HepG2 (cell line): Measurements from ENCODE around the gene RIPK1. TPM values are rescaled to one million over a fixed set of nuclear protein-coding genes. Genes with fewer than 3 reads are reported as not detected.

Experiments used
- AGO2 ChIP-seq: fragments of 200-400 bp; formaldehyde crosslinking; optimal IDR thresholded peaks from 2 replicates; pipeline ENCODE3; 2017; ENCODE audit warnings: mild to moderate bottlenecking, low read depth, low read length, moderate library complexity
- FOXK1 ChIP-seq: sonication (generic); formaldehyde crosslinking; IDR thresholded peaks from 2 replicates; pipeline ENCODE4 v1.4.0; 2020; ENCODE audit warnings: low read depth, missing genetic modification reagents, borderline replicate concordance
- GATAD1 ChIP-seq: IDR thresholded peaks from 2 replicates; pipeline ENCODE4 v1.6.1; 2016; ENCODE audit warnings: missing genetic modification reagents, missing compliant biosample characterization
- GZF1 ChIP-seq: sonication (generic); formaldehyde crosslinking; IDR thresholded peaks from 2 replicates; pipeline ENCODE4 v1.5.1; 2020; ENCODE audit warnings: mild to moderate bottlenecking, missing genetic modification reagents
- NCOR1 ChIP-seq: fragments of 200-600 bp; sonication (generic); IDR thresholded peaks from 2 replicates; pipeline ENCODE4 v1.7.0; 2017; ENCODE audit warnings: antibody characterized with exemption, low read length, borderline replicate concordance
- PHF20 ChIP-seq: sonication (generic); formaldehyde crosslinking; IDR thresholded peaks from 2 replicates; pipeline ENCODE4 v1.5.0; 2020; ENCODE audit warnings: mild to moderate bottlenecking, missing genetic modification reagents
- POGZ ChIP-seq: sonication (generic); formaldehyde crosslinking; IDR thresholded peaks from 2 replicates; pipeline ENCODE4 v1.4.0; 2020; ENCODE audit warnings: mild to moderate bottlenecking, missing genetic modification reagents
- SIN3B ChIP-seq: fragments of 150-350 bp; IDR thresholded peaks from 2 replicates; pipeline ENCODE4 v1.6.1; 2014; ENCODE audit warnings: low read length
- ZKSCAN5 ChIP-seq: sonication (generic); formaldehyde crosslinking; IDR thresholded peaks from 2 replicates; pipeline ENCODE4 v1.5.1; 2020; ENCODE audit warnings: mild to moderate bottlenecking, missing genetic modification reagents
- ZNF547 ChIP-seq: sonication (generic); formaldehyde crosslinking; IDR thresholded peaks from 2 replicates; pipeline ENCODE4 v1.5.1; 2020; ENCODE audit warnings: mild to moderate bottlenecking, missing genetic modification reagents
- ZSCAN9 ChIP-seq: IDR thresholded peaks from 2 replicates; pipeline ENCODE4 v1.6.1; 2016; ENCODE audit warnings: borderline replicate concordance
- polyA plus RNA-seq, 8 experiments: library from polyadenylated mRNA; depleted of rRNA in 3 of 8; stranded (reverse) in 7 of 8; unstranded in 1 of 8; fragments of >200 nt; fragmentation: Illumina TruSeq in 4 of 8; extraction: Trizol in 4 of 8; gene quantifications; 2 replicates each; pipeline versions ENCODE4 v1.2.1 to v1.2.3, GENCODE V29; 2011 to 2016; ENCODE audit warnings: low read depth in 4 of 8, missing spikeins in 1 of 8, mixed read lengths in 1 of 8; ENCODE audit not compliant: insufficient read depth in 1 of 8
- total RNA-seq, 5 experiments: library from RNA; depleted of rRNA; stranded (reverse); fragments of >200 nt; fragmentation: Illumina TruSeq; extraction: Trizol; gene quantifications; 2 replicates each; pipeline ENCODE4 v1.2.3, GENCODE V29; 2016; ENCODE audit warnings: low read depth in 1 of 5
- TF ChIP-seq, protein P1 (sequence below): sonication (generic); formaldehyde crosslinking; IDR thresholded peaks from 2 replicates; pipeline ENCODE4 v1.4.0; 2020; ENCODE audit warnings: mild to moderate bottlenecking, missing genetic modification reagents
- TF ChIP-seq, protein P2 (sequence below): sonication (generic); formaldehyde crosslinking; IDR thresholded peaks from 2 replicates; pipeline ENCODE4 v1.5.0; 2020; ENCODE audit warnings: missing genetic modification reagents, mild to moderate bottlenecking, borderline replicate concordance
- TF ChIP-seq, protein P3 (sequence below): sonication (generic); formaldehyde crosslinking; IDR thresholded peaks from 2 replicates; pipeline ENCODE4 v1.4.0; 2020; ENCODE audit warnings: missing genetic modification reagents
- TF ChIP-seq, protein P4 (sequence below): sonication (generic); formaldehyde crosslinking; IDR thresholded peaks from 2 replicates; pipeline ENCODE4 v1.5.1; 2020; ENCODE audit warnings: missing genetic modification reagents, mild to moderate bottlenecking, borderline replicate concordance
- TF ChIP-seq, protein P5 (sequence below): sonication (generic); formaldehyde crosslinking; IDR thresholded peaks from 2 replicates; pipeline ENCODE4 v1.5.0; 2020; ENCODE audit warnings: missing genetic modification reagents
- TF ChIP-seq, protein P6 (sequence below): sonication (generic); formaldehyde crosslinking; IDR thresholded peaks from 2 replicates; pipeline ENCODE4 v1.8.1; 2023; ENCODE audit warnings: missing genetic modification reagents, mild to moderate bottlenecking, borderline replicate concordance

Gene RIPK1
- total and polyA plus RNA-seq, 2 of the 13 experiments (the other 11 are each of a cell fraction or from before 2014, with no cell fraction given) = 9.0 to 10.3 TPM

DNA sequence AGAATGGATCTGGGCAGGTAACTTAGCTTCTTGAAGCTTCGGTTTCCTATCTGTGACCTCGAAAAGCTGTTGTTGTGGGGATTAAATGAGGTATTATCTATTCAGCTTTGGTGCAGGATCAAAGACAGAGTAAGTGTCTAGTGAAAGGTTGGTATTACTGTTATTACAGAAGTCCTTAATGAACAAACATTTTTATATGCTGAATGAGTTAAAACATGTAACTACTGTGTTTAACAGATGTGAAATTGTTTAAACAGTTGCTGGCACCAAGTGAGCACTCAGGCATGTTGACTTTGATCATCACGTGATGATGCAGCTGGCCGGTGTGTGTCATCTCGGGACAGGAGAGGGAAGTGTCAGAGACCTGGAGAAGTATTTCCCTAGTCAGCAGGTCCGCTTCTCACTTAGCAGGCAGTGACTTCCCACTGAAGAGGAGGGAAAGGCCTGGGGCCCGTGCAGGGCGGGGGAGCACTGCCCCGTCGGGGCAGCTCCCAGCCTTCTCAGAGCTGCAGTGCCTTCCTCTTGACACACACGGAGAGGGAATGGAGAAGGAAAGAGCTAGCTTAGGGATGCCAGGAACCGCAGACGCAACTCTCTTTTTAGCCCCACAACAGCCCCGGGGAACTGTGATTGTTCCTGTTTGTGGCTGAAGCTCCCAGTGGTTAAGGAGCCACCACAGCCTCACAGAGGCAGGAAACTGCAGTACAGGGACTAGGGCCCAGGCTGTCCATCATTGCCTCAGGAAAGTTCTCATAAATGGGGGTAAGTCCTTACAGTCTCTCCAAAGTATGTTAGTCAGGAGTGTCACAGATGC is 71.0 kb downstream of the RIPK1 start (continued):
- TF ChIP-seq SIN3B (peak; percentile 56; the same call in 1 of the 2 replicates), GATAD1 (CRISPR knock-in tag) (peak; percentile 78; the same call in 1 of the 2 replicates), FOXK1 (CRISPR knock-in tag) (peak; percentile 98), PHF20 (peak; percentile 57; the same call in 1 of the 2 replicates), NCOR1 (peak; percentile 79; the same call in 1 of the 2 replicates), POGZ (CRISPR knock-in tag) (peak; percentile 45; the same call in 1 of the 2 replicates), ZSCAN9 (CRISPR knock-in tag) (peak; percentile 93; the same call in 1 of the 2 replicates), GZF1 (CRISPR knock-in tag) (0 out of 2 replicates have a peak, but pooled peaks have one; percentile 56), ZNF547 (CRISPR knock-in tag) (peak; percentile 83; the same call in 1 of the 2 replicates), ZKSCAN5 (CRISPR knock-in tag) (0 out of 2 replicates have a peak, but pooled peaks have one; percentile 26), AGO2 (no peak)
- TF ChIP-seq, protein P1, sequence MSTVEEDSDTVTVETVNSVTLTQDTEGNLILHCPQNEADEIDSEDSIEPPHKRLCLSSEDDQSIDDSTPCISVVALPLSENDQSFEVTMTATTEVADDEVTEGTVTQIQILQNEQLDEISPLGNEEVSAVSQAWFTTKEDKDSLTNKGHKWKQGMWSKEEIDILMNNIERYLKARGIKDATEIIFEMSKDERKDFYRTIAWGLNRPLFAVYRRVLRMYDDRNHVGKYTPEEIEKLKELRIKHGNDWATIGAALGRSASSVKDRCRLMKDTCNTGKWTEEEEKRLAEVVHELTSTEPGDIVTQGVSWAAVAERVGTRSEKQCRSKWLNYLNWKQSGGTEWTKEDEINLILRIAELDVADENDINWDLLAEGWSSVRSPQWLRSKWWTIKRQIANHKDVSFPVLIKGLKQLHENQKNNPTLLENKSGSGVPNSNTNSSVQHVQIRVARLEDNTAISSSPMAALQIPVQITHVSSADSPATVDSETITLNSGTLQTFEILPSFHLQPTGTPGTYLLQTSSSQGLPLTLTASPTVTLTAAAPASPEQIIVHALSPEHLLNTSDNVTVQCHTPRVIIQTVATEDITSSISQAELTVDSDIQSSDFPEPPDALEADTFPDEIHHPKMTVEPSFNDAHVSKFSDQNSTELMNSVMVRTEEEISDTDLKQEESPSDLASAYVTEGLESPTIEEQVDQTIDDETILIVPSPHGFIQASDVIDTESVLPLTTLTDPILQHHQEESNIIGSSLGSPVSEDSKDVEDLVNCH (CRISPR knock-in tag) = no peak
- TF ChIP-seq, protein P2, sequence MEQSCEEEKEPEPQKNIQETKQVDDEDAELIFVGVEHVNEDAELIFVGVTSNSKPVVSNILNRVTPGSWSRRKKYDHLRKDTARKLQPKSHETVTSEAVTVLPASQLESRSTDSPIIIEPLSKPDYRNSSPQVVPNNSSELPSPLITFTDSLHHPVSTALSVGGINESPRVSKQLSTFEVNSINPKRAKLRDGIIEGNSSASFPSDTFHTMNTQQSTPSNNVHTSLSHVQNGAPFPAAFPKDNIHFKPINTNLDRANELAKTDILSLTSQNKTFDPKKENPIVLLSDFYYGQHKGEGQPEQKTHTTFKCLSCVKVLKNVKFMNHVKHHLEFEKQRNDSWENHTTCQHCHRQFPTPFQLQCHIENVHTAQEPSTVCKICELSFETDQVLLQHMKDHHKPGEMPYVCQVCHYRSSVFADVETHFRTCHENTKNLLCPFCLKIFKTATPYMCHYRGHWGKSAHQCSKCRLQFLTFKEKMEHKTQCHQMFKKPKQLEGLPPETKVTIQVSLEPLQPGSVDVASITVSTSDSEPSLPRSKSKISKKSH (CRISPR knock-in tag) = peak; percentile 65; the same call in 1 of the 2 replicates
- TF ChIP-seq, protein P3, sequence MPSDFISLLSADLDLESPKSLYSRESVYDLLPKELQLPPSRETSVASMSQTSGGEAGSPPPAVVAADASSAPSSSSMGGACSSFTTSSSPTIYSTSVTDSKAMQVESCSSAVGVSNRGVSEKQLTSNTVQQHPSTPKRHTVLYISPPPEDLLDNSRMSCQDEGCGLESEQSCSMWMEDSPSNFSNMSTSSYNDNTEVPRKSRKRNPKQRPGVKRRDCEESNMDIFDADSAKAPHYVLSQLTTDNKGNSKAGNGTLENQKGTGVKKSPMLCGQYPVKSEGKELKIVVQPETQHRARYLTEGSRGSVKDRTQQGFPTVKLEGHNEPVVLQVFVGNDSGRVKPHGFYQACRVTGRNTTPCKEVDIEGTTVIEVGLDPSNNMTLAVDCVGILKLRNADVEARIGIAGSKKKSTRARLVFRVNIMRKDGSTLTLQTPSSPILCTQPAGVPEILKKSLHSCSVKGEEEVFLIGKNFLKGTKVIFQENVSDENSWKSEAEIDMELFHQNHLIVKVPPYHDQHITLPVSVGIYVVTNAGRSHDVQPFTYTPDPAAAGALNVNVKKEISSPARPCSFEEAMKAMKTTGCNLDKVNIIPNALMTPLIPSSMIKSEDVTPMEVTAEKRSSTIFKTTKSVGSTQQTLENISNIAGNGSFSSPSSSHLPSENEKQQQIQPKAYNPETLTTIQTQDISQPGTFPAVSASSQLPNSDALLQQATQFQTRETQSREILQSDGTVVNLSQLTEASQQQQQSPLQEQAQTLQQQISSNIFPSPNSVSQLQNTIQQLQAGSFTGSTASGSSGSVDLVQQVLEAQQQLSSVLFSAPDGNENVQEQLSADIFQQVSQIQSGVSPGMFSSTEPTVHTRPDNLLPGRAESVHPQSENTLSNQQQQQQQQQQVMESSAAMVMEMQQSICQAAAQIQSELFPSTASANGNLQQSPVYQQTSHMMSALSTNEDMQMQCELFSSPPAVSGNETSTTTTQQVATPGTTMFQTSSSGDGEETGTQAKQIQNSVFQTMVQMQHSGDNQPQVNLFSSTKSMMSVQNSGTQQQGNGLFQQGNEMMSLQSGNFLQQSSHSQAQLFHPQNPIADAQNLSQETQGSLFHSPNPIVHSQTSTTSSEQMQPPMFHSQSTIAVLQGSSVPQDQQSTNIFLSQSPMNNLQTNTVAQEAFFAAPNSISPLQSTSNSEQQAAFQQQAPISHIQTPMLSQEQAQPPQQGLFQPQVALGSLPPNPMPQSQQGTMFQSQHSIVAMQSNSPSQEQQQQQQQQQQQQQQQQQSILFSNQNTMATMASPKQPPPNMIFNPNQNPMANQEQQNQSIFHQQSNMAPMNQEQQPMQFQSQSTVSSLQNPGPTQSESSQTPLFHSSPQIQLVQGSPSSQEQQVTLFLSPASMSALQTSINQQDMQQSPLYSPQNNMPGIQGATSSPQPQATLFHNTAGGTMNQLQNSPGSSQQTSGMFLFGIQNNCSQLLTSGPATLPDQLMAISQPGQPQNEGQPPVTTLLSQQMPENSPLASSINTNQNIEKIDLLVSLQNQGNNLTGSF (CRISPR knock-in tag) = no peak
- TF ChIP-seq, protein P4, sequence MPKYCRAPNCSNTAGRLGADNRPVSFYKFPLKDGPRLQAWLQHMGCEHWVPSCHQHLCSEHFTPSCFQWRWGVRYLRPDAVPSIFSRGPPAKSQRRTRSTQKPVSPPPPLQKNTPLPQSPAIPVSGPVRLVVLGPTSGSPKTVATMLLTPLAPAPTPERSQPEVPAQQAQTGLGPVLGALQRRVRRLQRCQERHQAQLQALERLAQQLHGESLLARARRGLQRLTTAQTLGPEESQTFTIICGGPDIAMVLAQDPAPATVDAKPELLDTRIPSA (CRISPR knock-in tag) = no peak
- TF ChIP-seq, protein P5, sequence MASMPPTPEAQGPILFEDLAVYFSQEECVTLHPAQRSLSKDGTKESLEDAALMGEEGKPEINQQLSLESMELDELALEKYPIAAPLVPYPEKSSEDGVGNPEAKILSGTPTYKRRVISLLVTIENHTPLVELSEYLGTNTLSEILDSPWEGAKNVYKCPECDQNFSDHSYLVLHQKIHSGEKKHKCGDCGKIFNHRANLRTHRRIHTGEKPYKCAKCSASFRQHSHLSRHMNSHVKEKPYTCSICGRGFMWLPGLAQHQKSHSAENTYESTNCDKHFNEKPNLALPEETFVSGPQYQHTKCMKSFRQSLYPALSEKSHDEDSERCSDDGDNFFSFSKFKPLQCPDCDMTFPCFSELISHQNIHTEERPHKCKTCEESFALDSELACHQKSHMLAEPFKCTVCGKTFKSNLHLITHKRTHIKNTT (CRISPR knock-in tag) = no peak
- TF ChIP-seq, protein P6, sequence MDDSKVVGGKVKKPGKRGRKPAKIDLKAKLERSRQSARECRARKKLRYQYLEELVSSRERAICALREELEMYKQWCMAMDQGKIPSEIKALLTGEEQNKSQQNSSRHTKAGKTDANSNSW (CRISPR knock-in tag) = no peak
